Mucosa of descending colon (tissue), 3 donors: ENCODE data around the gene C21orf58. TPM values are rescaled to one million over a fixed set of nuclear protein-coding genes. Genes with fewer than 3 reads are reported as not detected.

Source experiments
- ATAC-seq: fragments of 200-7000 bp; cut with Tn5 transposase; one replicate; pipeline ENCODE4 v1.9.1; 2020; ENCODE audit warnings: mild to moderate bottlenecking, moderate library complexity
- DNase-seq, 3 donors: peaks; one replicate each; pipeline ENCODE4 v3.0.0-alpha.2; 2020
- H3K36me3 ChIP-seq: fragments of 200-600 bp; one replicate; pipeline ENCODE4 v1.8.0; 2021; ENCODE audit warnings: low read depth, mild to moderate bottlenecking
- H3K4me1 ChIP-seq: fragments of 200-600 bp; one replicate; pipeline ENCODE4 v1.8.0; 2021; ENCODE audit warnings: low read depth, mild to moderate bottlenecking
- H3K4me3 ChIP-seq: fragments of 200-600 bp; one replicate; pipeline ENCODE4 v1.8.0; 2021; ENCODE audit warnings: mild to moderate bottlenecking
- H3K9me3 ChIP-seq: fragments of 200-600 bp; one replicate; pipeline ENCODE4 v1.8.0; 2021; ENCODE audit warnings: mild to moderate bottlenecking
- intact Hi-C, 2 donors: fragments of 100-400 bp; cut with DNase I in 1 of 2; cut with micrococcal nuclease in 1 of 2; formaldehyde crosslinking; loops; one replicate each; pipeline versions ENCODE4 v1.11.0 to v1.11.1; 2022; cut with DNase I, micrococcal nuclease
- total RNA-seq, 3 donors: library from RNA; stranded (reverse); fragmentation: NEBNext Ultra II Directional in 2 of 3; extraction: Animal tissue kit (Norgen Biotek cat#: 25700) in 2 of 3; gene quantifications; one replicate each; pipeline versions ENCODE4 v1.2.1 to v1.2.4, GENCODE V29; 2021 to 2023
- TF ChIP-seq, protein P1 (sequence below): fragments of 200-600 bp; IDR thresholded peaks from one replicate; pipeline ENCODE4 v1.8.0; 2022; ENCODE audit warnings: antibody characterized with exemption, mild to moderate bottlenecking
- donor health status: DM: no; HTN: no; CAD: no; lungs with moderate emphysema.
- donor health status: DM: no; HTN: no; CAD: no.
- donor health status: DM: no; HTN: yes; CAD: no.

Gene C21orf58
- total RNA-seq, 3 donors from 2014 or later: 5.5 to 11.9 (median 5.6) TPM

DNA sequence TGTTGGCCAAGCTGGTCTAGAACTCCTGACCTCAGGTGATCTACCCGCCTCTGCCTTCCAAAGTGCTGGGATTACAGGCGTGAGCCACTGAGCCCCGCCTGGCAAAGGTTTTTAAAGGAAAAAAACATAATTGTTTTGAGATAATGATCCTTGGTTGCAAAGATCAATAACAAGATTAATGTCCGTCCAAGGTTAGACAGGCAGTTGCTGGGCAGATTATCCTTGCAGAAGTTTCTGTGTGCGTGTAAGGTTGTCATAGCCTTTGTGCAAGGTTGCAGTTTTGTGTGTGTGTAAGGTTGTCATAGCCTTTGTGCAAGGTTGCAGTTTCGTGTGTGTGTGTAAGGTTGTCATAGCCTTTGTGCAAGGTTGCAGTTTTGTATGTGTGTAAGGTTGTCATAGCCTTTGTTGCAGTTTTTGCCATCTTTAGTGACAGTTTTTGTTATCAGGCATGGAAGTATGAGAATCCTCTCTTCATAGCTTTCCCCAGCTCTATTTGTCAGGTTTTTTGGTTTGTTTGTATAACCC is 34.0 kb downstream of the C21orf58 start:
- DNase-seq: no peak
- intact Hi-C loops: no loop called here
- TF ChIP-seq, protein P1, sequence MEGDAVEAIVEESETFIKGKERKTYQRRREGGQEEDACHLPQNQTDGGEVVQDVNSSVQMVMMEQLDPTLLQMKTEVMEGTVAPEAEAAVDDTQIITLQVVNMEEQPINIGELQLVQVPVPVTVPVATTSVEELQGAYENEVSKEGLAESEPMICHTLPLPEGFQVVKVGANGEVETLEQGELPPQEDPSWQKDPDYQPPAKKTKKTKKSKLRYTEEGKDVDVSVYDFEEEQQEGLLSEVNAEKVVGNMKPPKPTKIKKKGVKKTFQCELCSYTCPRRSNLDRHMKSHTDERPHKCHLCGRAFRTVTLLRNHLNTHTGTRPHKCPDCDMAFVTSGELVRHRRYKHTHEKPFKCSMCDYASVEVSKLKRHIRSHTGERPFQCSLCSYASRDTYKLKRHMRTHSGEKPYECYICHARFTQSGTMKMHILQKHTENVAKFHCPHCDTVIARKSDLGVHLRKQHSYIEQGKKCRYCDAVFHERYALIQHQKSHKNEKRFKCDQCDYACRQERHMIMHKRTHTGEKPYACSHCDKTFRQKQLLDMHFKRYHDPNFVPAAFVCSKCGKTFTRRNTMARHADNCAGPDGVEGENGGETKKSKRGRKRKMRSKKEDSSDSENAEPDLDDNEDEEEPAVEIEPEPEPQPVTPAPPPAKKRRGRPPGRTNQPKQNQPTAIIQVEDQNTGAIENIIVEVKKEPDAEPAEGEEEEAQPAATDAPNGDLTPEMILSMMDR: no peak
- Histone ChIP-seq H3K36me3 (no peaks in the 10 kb centered on the region), H3K9me3 (no peaks in the 10 kb centered on the region), H3K4me3 (no peak overlapping the region), H3K4me1 (peaks cover 19% of the 10 kb centered on the region)
- ATAC-seq: no peak

DNA sequence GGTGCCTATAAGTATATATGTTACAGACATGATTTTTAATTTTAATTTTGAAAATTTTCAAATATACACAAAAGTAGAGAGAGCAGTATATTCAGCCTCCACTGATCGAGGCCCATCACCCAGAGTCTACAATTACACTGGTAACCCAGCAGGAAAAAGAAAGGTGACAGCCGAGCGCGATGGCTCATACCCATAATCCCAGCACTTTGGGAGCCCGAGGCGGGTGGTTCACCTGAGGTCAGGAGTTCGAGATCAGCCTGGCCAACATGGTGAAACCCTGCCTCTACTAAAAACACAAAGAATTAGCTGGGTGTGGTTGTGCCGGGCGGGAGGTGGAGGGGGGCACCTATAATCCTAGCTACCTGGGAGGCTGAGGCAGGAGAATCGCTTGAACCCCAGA is 36.1 kb downstream of the C21orf58 start:
- TF ChIP-seq, protein P1: no peak
- Histone ChIP-seq H3K4me3 (no peak overlapping the region), H3K9me3 (no peaks in the 10 kb centered on the region), H3K4me1 (peaks cover 36% of the 10 kb centered on the region), H3K36me3 (no peaks in the 10 kb centered on the region)
- intact Hi-C loops: no loop called here
- no peak for ATAC-seq
- no peak for DNase-seq

- Histone ChIP-seq H3K4me1 (peaks cover 36% of the 10 kb centered on the region), H3K4me3 (peak overlapping the region; percentile 71), H3K36me3 (no peaks in the 10 kb centered on the region), H3K9me3 (no peaks in the 10 kb centered on the region)
- ATAC-seq (no peak), DNase-seq (no peak)
- TF ChIP-seq, protein P1: no peak
- intact Hi-C loops: no loop called here
These were observed 37.0 kb downstream of the C21orf58 start for GRCh38 chr21:46286648-46287002.

GRCh38 chr21:46285761-46286647 is 37.7 kb downstream of the C21orf58 start, which contains the start of gene YBEY:
Gene YBEY (plus strand): TSS chr21:46286342. CDS start chr21:46286914, 572 bp downstream.
- DNase-seq: peak; percentile 92 to 94 (median 93)
- H3K4me3 ChIP-seq: peak within 1 kb of the TSS; percentile 71
- H3K36me3 ChIP-seq: no peaks in the 10 kb centered on the region
- ATAC-seq: peak; percentile 97
- TF ChIP-seq, protein P1: peak; percentile 28
- peaks cover 36% of the 10 kb centered on the region for H3K4me1 ChIP-seq
- no peaks in the 10 kb centered on the region for H3K9me3 ChIP-seq
- intact Hi-C loops: no loop called here

DNA sequence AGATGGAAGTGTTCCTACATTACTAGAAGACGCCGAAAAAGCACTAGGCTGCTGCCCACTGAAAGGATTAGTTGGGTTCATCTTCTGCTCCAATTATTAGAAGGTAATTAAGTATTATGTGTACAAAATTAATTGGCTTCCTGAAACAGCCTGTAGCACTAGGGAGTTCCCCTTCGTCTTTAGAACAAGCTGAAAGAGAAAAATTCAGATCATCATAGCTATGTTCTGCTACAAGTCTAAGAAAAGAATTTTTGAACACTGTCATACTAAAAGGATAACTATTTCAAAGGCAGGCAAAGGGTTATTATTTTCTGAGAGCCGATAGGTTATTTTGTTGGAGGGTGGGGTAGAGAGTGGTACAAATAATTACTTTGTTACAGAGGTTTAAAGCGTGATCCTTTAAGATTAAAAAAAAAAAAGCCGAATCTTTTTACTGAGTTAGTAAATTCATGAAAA is 38.4 kb downstream of the C21orf58 start, which contains the start of gene MCM3AP:
TSS of gene MCM3AP (minus strand) at position 406 of the 456 bp plus-strand sequence. CDS start at position 81, 325 bp downstream.
- Histone ChIP-seq H3K4me3 (peak within 1 kb of the TSS; percentile 71), H3K36me3 (no peaks in the 10 kb centered on the region), H3K9me3 (no peaks in the 10 kb centered on the region), H3K4me1 (peaks cover 36% of the 10 kb centered on the region)
- TF ChIP-seq, protein P1: no peak
- DNase-seq (no peak), ATAC-seq (no peak)
- intact Hi-C loops: no loop called here
